DMS79 treated with DMSO at 0.1 percent for 48 hours (cell line): ENCODE data around the gene HSFX3.
A peak's percentile ranks its signal among the peaks of the same experiment; 100 is the strongest.
"Not testable (repeated sequence)": the region's sequence is repeated elsewhere in the genome, so short reads cannot be mapped to it uniquely, and the experiment has no call there.

ENCODE experiments used
- DNase-seq: peaks from one replicate; lab custom pipeline; 2025; lab: John Stamatoyannopoulos, UW

Gene HSFX3

DNA sequence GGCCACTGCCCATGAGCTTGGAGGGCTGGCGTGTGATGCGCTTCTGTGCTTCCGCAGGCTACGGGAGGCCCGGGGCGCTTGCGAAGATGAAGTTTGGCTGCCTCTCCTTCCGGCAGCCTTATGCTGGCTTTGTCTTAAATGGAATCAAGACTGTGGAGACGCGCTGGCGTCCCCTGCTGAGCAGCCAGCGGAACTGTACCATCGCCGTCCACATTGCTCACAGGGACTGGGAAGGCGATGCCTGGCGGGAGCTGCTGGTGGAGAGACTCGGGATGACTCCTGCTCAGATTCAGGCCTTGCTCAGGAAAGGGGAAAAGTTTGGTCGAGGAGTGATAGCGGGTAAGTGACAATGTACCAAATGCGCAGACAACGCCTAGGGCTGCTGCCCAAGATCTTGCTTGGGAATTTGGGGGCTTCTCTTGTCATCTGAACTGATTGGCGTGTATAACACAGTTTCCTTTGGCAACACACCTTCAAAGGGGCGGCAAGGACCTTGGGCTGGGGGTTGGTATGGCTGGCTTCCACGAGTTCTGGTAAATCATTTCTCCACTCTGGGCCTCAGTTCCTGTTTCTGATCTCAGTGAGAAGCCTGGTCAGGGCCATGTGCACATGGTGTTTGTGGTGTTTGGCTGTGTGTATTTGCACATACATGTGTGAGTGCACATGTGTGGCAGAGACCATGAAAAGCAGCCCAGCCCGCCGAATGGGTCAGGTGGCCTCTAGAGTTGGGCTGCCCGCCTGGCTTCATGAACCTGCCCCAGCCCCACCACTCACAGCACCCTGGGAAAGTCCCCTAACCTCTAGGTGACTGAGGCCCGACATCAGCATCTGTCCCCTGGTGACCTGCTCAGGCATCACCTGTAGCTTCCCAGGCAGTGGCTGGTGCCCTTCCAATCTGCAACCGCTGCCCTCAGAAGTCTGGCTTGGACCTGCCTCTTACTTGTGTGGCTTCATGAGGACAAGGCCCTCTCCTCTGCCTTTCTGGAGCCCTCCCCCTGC lies 3.9 kb downstream of the HSFX3 start:
- not testable (repeated sequence) for DNase-seq

DNA sequence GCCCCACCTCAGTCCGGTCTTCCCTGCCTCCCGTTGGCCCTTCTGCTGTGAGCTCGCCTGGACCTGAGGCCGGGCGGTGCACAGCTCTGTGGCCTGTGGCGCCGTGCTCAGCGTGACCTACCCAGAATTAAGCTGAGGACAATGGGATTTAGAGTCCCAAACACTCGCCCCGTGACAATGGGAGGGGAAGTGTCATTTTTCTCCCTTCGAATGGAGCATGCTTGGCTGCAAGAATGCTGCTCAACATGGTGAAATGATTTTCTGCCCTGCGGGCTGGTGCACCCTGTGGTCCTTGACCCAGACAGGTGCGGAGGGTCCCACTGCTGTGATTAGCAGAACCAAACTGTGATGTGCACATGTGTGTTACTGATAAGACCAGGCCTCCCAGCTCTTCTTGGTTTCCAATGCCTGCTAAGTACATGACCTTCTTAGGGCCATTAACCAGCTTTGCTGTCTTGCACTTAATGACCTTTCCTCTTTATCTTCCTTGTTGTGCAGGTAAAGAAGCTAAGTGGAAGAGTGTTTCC lies 8.1 kb downstream of the HSFX3 start:
- DNase-seq = no peak

DNA sequence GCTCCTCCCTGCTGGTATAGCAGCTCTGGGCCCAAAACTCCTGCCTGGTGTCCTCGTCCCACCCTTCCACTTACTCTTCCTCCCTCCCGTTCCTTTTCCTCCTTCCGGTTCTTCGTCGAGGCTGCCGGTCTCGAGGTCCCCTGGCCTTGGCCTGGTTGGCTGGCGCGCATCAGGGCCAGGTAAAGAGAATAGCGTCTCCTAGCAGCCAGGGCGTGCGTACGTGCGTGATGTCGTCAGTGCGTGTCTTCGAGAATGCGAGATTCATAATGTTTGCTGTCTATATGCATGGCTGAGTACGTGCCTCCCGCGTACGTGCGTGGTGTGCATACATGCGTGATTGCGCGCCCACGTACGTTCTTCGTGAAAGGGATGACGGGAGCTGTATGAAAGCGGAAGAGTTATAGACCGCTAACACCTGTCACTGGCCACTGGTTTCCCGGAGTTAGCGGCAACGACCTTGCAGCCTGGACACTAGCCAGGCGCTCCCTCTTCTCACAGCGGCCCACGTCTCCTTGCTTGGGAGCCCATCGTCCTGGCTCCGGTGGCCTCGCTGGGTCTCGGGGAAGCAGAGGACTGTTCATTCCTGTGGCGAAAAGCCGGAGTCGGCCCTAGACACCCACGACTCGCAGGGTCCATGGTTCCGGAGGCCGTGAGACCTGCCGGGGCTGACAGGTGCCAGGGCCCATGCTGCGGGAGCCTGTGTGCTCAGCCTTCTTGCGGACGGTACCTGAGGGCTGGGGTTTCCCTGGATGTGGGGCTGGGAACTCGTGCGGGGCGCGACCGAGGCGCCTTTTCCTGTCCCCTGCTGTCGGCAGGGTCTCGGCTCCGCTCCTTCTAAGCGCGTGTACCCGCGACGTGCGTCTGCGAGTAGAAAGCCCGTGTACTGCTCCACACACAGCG lies 8.9 kb downstream of the HSFX3 start, which contains the start of gene EOLA1:
Gene EOLA1, plus strand, starts transcription at position 392 of the 900 bp plus-strand sequence. CDS start 4,619 bp downstream, outside the sequence.
- DNase-seq = peak; percentile 82

DNA sequence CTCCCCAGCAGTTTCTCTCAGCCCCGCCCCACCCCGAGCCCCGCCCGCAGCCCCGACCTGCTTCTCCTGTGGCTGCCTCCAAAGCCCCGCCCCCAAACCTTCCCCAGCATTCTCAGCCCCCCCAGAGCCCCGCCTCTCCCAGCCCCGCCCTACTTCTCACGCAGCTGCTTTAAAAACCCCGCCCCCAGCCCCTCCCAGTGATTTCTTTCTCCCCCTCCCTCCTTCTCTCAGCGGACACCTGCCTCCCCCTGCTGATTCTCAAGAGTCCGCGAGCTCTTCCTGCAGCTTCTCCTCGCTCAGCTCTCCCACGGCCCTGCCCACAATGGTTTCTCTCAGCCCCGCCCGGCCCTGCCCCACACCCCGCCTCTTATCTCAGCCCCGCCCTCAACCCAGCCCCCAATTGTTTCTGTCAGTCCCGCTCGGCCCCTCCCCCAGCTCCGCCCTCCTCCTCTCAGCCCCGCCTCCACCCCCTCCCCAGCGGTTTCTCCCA lies 9.5 kb downstream of the HSFX3 start:
- DNase-seq = peak; percentile 82

DNA sequence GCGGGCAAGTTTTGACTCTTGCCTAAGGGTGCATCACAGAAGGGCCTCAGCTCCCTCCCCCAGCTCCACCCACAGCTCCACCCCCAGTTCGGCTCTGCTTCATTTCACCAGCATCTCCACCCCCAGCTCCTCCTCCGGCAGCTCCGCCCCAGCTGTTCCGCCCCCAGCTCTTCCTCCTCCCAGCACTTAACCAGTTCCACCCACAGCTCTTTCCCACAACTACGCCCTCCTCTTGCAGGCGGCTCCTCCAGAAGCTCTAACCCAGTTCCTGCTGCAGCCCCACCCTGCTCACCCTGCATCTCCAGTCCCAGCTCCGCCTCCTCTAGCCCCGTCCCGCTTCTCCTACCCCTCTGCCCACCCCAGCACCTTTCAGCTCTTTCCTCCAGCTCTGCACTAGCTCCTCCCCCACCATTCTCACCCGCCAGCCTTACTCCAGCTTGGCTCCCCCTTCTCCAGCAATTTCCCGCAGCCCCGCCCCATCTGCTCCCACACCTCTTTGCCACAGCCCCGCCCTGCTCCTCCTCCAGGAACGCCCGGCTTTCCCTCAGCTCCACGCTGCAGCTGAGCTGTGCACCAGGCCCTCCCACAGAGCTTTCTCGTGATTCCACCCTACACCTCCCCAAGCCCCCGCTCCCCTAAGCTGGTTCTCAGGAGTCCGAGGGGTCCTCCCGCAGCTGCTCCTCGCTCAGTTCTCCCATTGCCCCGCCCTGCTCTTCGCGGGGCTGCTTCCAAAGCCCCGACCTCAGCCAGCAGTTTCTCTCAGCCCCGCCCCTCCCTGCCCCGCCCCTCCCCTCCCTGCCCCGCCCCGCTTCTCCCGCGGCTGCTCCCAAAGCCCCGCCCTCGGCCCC lies 10.2 kb downstream of the HSFX3 start:
- peak; percentile 91 for DNase-seq

DNA sequence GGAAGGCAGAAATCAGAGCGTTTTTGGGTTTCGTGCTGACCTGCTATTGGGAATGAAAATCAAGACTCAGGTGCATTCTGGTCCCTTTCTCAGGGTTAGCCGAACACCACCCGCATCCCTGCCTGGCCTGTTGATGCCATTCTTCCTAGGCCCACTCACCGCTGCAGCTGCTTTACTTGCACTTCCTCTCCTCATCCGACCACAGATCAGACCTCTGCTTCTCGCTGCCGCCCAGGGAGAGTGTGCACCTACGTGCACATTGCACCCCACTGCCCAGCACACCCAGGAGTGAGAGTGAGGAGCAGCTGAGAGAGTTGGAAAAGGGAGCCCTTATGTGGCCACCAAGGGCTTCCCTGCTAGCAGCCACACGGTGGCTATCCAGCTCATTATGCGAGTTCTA lies 12.2 kb downstream of the HSFX3 start:
- DNase-seq = not testable (repeated sequence)

DNA sequence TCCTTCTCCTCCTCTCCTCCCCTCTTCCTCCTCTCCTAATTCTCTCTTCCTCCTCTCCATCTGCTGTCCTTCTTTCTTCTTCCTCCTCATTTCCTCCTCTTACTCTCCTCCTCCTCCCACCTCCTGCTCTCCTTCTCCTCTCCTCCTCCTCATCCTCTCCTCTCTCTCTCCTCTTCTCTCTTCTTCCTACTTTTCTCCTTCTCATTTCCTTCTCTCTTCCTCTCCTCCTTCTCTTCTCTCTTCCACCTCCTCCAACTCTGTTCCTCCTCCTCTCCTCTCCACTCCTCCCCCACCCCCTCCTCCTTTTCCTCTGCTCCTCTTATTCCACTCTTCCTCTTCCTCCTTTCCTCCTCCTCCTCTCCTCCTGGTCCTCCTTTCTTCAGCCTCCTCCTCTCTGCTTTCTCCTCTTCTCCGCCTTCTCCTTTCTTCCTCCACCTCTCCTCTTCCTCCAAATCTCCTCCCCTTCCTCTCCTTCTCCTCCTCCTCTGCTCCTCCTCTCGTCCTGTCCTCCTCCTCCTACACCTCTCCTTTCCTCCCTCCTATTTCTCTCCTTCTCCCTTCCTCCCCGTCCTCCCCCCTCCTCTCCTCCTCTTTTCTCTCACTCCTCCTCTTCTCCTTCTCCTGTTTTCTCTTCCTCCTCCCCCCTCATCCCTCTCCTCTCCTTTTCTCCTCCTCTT lies 14.7 kb downstream of the HSFX3 start:
- DNase-seq = not testable (repeated sequence)

DNA sequence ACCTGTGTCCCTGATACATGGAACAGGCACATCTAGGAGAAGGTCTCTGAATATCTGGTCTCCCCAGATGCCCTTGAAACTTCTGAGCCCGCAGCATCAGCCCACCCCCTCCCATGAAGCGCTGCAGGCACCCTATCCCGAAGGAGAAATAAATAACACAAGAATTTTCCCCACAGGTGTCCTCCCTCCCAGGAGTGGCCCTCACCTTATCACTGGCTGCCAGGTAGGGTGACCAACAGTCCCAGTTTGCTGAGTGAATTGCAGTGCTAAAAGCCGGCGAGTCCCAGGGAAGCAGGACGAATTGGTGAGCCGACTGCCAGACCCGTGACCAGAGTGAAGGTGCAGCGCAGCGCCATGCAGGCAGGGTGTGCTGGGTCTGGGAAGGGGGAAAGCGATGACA lies 15.7 kb downstream of the HSFX3 start:
- not testable (repeated sequence) for DNase-seq

DNA sequence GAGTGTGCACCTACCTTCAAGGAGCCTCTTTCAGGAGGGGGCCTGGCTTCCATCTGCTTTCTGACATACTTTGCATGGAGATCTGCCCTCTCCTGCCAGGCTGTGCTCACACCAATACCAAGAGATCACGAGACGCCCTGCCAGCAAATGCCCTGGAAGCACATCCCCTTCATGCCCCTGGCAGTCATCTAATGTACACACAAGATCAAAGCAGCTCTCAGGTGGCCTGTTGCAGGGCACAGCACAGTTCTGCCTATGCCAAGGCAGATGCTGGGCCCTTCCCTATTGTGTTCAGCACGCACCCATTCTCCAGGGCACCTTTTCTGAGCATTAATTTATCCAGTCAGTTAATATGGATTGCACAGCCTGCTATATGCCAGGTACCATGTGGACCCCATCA lies 16.9 kb downstream of the HSFX3 start:
- not testable (repeated sequence) for DNase-seq

DNA sequence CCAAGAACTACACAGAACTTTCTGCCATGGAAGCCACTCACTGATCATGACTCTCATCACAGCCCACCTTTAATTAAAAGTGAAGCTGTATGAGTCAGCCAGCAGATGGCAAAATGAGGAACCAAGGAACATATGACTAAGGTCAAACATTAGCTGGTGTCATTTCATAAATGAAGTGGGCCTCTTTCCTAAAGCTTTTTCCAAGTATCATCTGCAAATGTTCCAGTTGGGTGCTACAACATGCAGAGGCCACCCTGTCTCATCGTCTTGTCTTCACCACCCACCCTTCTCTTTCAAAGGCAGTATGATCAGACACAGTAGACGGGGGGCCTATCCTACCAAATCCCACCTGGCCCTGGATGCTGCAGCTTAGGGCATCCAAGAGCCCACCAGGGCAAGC lies 18.1 kb downstream of the HSFX3 start:
- no peak for DNase-seq

DNA sequence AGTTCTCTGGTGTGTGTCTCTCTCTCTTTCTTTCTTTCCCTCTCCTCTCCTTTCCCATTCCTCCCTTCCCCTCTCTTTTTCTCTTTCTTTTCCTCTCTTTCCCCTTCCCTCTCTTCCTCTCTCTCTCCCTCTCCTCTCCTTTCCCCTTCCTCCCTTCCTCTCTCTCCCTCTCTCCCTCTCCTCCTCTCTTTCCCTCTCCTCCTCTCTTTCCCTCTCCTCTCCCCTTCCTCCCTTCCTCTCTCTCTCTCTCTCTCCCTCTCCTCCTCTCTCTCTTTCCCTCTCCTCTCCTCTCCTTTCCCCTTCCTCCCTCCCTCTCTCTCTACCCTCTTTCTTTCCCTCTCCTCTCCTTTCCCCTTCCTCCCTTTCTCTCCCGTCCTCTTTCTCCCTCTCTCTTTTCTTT lies 21.3 kb downstream of the HSFX3 start:
- DNase-seq = no peak

DNA sequence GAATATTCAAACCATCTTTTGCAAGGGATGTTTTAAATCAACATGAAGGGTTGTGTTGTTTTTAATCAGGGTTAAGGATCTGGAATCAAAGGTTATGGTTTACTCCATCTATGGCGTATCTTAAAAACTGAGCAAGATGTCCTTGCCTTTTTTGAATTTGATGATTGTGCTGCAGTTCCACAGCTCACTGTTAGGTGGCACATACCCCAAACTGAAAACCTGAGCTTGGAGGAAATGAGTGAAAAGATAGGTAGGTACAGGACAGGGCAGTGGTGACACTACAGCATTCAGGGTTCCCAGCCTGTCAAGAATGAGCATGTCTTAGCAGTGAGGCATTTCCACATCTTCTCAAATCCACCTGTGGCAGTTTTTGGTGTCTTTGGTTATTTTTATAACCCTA lies 22.0 kb downstream of the HSFX3 start:
- peak; percentile 1 for DNase-seq

DNA sequence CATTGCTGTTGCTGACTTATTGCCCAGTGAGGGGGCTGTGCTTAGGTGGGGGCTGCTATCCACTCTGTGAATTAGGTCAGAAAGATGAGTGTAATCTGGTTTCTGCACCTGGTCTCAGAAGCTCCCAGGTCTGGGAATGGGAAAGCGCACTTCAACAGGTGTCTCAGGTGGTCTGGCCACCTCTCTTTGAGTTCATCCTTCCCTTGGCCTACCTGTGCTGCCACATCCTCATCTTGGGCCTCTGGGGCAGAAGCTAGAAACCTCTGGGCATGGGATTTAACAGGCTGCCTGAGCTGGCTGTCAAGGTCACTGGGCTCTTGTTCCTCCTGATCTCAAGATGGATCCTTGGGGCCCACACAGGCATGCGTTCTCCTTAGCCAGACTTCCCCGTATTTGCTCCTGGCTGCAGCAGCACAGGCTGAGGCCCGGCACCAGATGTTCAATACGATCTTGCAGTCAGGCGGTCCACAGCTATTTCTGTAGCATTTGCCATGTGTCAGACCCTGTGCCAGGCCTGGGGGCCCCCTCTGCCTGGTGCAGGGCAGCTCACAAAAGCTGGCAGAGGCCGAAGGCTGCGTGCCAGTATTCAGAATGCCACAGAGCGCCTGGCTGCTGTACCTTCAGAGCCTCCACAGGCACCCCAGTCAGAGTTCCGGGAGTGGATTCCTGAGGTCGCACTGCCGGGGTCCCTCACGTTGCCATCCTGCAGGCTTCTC lies 23.2 kb downstream of the HSFX3 start:
- not testable (repeated sequence) for DNase-seq

DNA sequence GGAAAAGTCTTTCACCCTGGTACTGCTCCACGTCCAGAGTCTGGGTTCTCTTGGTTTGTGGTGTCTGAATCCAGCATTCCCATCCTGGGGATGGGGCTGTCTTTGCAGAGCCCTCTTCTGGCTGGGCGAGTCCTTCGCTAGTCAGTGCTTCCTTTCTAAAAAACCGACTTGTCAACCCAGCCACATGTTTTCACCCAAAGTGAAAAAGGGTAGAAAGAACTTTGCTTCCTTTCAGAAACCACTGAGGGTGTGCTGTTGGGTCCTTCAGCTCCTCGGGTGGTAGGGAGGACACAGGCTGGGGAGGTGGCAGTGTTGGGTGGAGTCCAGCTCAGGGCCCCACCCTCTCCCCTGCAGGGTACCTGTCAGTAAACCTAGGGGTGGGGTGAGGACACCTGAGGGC lies 23.8 kb downstream of the HSFX3 start:
- DNase-seq = not testable (repeated sequence)

DNA sequence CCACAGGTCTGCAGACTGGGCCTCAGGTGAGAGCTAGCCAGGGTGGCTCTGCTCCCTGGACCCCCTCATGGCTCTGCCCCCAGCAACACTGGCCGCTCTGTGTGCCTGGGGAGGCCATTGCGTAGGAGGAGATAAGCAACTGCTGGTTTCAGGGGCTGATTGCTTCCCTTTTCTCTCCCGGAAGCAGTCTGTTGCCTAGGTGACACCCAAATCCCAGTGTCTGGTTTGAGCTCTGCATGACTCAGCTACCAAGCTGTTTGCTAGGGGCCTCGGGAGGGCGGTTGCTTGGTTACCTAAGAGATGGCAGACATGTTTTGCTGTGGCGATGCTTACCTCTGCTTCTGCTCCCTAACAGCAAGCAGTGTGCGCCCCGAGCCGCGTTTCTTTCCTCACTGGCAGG lies 24.3 kb downstream of the HSFX3 start:
- DNase-seq = peak; percentile 11

DNA sequence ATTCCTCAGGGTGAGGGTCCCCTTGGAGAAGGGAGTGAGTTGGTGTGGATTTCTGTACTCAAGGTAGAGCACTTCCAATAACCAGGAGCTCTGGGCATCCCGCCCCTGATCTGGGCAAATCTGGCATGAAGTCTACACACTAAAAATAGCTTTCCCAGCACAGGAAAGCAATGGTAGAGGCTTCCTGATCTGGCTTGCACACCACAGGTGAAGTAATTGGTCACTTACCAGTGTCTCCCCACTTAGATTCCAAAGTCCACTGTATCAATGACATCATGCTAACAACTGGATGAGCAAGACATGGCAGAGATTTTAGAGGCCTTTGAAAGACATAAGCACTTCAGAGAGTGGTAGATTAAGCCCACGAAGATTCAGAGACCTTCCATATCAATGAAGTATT lies 26.8 kb downstream of the HSFX3 start:
- no peak for DNase-seq

DNA sequence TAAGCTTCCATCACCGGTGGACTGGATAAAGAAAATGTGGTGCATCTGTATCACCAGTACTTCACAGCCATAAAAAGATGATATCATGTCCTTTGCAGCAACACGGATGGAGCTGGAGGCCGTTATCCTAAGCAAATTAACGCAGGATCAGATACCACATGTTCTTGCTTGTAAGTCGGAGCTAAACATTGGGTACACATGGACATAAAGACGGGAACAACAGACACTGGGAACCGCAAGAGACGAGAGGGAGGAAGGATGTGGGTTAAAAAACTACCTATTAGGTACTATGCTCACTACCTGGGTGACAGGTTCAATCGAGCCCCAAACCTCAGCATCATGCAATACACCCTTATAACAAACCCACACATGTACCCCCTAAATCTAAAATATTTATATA lies 28.3 kb downstream of the HSFX3 start:
- DNase-seq = no peak

DNA sequence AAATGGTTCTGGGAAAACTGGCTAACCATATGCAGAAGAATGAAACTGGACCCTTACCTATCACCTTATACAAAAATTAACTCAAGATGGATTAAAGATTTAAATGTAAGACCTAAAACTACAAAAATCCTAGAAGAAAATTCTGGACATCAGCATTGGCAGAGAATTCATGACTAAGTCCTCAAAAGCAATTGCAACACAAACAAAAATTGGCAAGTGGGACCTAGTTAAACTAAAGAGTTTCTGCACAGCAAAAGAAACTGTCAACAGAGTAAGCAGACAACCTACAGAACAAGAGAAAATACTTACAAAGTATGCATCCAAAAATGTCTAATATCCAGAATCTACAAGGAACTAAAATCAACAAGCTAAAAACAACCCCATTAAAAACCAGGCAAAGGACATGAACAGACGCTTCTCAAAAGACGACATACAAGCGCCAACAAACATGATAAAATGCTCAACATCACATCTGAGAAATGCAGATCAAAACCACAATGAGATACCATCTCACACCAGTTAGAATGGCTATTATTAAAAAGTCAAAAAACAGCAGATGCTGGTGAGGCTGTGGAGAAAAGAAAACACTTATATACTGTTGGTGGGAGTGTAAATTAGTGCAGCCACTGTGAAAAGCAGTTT lies 29.0 kb downstream of the HSFX3 start:
- not testable (repeated sequence) for DNase-seq

DNA sequence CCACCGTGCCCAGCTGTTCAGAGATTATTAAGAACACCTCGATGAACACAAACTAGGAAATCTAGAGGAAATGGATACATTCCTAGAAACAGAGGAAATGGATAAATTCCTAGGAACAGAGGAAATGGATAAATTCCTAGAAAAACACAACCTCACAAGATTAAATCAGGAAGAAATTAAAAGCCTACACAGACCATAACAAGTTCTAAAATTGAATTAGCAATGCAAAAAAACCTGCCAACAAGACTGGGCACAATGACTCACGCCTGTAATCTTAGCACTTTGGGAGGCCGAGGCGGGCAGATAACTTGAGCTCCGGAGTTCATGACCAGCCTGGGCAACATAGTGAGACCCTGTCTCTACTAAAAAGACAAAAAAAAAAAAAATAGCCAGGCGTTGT lies 31.5 kb downstream of the HSFX3 start:
- no peak for DNase-seq
